SK-N-SH (cell line): ENCODE results near the gene SPON2.

Experiments used
- CTCF ChIP-seq: fragments of 200-600 bp; sonication (generic); IDR thresholded peaks from 2 replicates; pipeline ENCODE4 v1.6.1; 2017; ENCODE audit warnings: antibody characterized with exemption, mild to moderate bottlenecking, moderate library complexity
- EZH2phosphoT487 ChIP-seq: fragments of 200-600 bp; sonication (generic); IDR thresholded peaks from 2 replicates; pipeline ENCODE4 v1.6.1; 2017; ENCODE audit warnings: low read depth, mixed run types, mild to moderate bottlenecking, antibody characterized with exemption, moderate library complexity, borderline replicate concordance
- FOXJ3 ChIP-seq: sonication (generic); formaldehyde crosslinking; IDR thresholded peaks from 2 replicates; pipeline ENCODE4 v1.5.1; 2020; ENCODE audit warnings: mild to moderate bottlenecking, missing genetic modification reagents
- GATA2 ChIP-seq: sonication (generic); formaldehyde crosslinking; IDR thresholded peaks from 2 replicates; pipeline ENCODE4 v1.5.0; 2020; ENCODE audit warnings: mild to moderate bottlenecking, missing genetic modification reagents
- IRF3 ChIP-seq: fragments of 150-350 bp; IDR thresholded peaks from 2 replicates; pipeline ENCODE4 v1.6.1; 2016; ENCODE audit warnings: mild to moderate bottlenecking, low read depth, low read length
- MXI1 ChIP-seq: IDR thresholded peaks from 2 replicates; pipeline ENCODE4 v1.6.1; 2012; ENCODE audit warnings: mild to moderate bottlenecking, low read depth, low read length, improper control_type of control experiment
- RCOR1 ChIP-seq: fragments of 150-350 bp; IDR thresholded peaks from 2 replicates; pipeline ENCODE4 v1.6.1; 2017; ENCODE audit warnings: antibody characterized with exemption, low read length
- REST ChIP-seq: IDR thresholded peaks from 2 replicates; pipeline ENCODE4 v1.6.1; 2012; ENCODE audit warnings: mild to moderate bottlenecking, low read depth, low read length, moderate library complexity
- SIN3A ChIP-seq: IDR thresholded peaks from 2 replicates; pipeline ENCODE4 v1.6.1; 2012; ENCODE audit warnings: low read depth, mild to moderate bottlenecking, low read length, moderate library complexity, borderline replicate concordance
- TEAD4 ChIP-seq: IDR thresholded peaks from 2 replicates; pipeline ENCODE4 v1.4.0; 2012; ENCODE audit warnings: mild to moderate bottlenecking, borderline replicate concordance; ENCODE audit not compliant: insufficient read depth

- no peak for TF ChIP-seq CTCF
- TF ChIP-seq SIN3A: no peak
- TF ChIP-seq GATA2 (CRISPR knock-in tag): no peak
- TF ChIP-seq FOXJ3 (CRISPR knock-in tag): no peak
- TF ChIP-seq RCOR1: no peak
- TF ChIP-seq TEAD4: no peak
- TF ChIP-seq MXI1: no peak
- no peak for TF ChIP-seq EZH2phosphoT487
- TF ChIP-seq REST: no peak
- no peak for TF ChIP-seq IRF3
Measured at GRCh38 chr4:1196421-1197183, 24.2 kb upstream of the SPON2 start.
